Measurements from ENCODE around the gene LTK. TPM values are rescaled to one million over a fixed set of nuclear protein-coding genes. Genes with fewer than 3 reads are reported as not detected.
A peak's percentile ranks its signal among the peaks of the same experiment; 100 is the strongest.

Gene LTK
- total and polyA plus RNA-seq, 8 donors = 1.2 to 25.2 (median 6.5) TPM

- 46 to 97% (median 91%) methylated on average over 1 of the region's 1 CpG for WGBS, 5 donors
- Histone ChIP-seq H3K4me3 (no peak overlapping the region), H3K4me1 (peaks cover 11 to 22% (median 14%) of the 10 kb centered on the region in 4 donors), H3K27ac (no peak overlapping the region), H3K36me3 (no peaks in the 10 kb centered on the region), H3K27me3 (no peaks in the 10 kb centered on the region), H3K9me3 (no peaks in the 10 kb centered on the region)
- no peak for DNase-seq
- TF ChIP-seq POLR2AphosphoS5 (IDR thresholded peaks at IDR 0.05) (no peak), CTCF (IDR thresholded peaks at IDR 0.05) (no peak), EP300 (IDR thresholded peaks at IDR 0.05) (no peak), POLR2A (IDR thresholded peaks at IDR 0.05) (no peak)
- intact Hi-C loops (cut with DNase I; ENCODE audit: low total_unique reads) = no loop called here
Measured at GRCh38 chr15:41553731-41554130, 40.1 kb upstream of the LTK start.

GRCh38 chr15:41550066-41550775, 36.6 kb upstream of the LTK start:
- Histone ChIP-seq H3K36me3 (no peaks in the 10 kb centered on the region), H3K27ac (no peak overlapping the region), H3K4me1 (peaks cover 0 to 8% (median 3%) of the 10 kb centered on the region in 4 donors), H3K4me3 (no peak overlapping the region), H3K9me3 (no peaks in the 10 kb centered on the region), H3K27me3 (no peaks in the 10 kb centered on the region)
- TF ChIP-seq POLR2AphosphoS5 (IDR thresholded peaks at IDR 0.05) (no peak), POLR2A (IDR thresholded peaks at IDR 0.05) (no peak), CTCF (IDR thresholded peaks at IDR 0.05) (no peak), EP300 (IDR thresholded peaks at IDR 0.05) (no peak)
- 46 to 63% (median 56%) methylated on average over 9 of the region's 9 CpGs for WGBS, 5 donors
- DNase-seq = peak in 1 of 2 donors; percentile 75
- intact Hi-C loops (cut with DNase I; ENCODE audit: low total_unique reads) = no loop called here

GRCh38 chr15:41546851-41547786, 33.5 kb upstream of the LTK start:
- Histone ChIP-seq H3K36me3 (no peaks in the 10 kb centered on the region), H3K4me3 (no peak overlapping the region), H3K4me1 (peaks cover 10 to 31% (median 20%) of the 10 kb centered on the region in 4 donors), H3K9me3 (no peaks in the 10 kb centered on the region), H3K27me3 (no peaks in the 10 kb centered on the region), H3K27ac (no peak overlapping the region)
- no peak for DNase-seq
- TF ChIP-seq EP300 (IDR thresholded peaks at IDR 0.05) (no peak), POLR2AphosphoS5 (IDR thresholded peaks at IDR 0.05) (no peak), POLR2A (IDR thresholded peaks at IDR 0.05) (no peak), CTCF (IDR thresholded peaks at IDR 0.05) (no peak)
- intact Hi-C loops (cut with DNase I; ENCODE audit: low total_unique reads) = no loop called here
- WGBS, 5 donors = 76 to 83% (median 82%) methylated on average over 13 of the region's 13 CpGs

- WGBS, 5 donors = 86 to 90% (median 89%) methylated on average over 3 of the region's 3 CpGs
- Histone ChIP-seq H3K4me1 (peaks cover 10 to 23% (median 17%) of the 10 kb centered on the region in 4 donors), H3K27me3 (no peaks in the 10 kb centered on the region), H3K36me3 (no peaks in the 10 kb centered on the region), H3K27ac (no peak overlapping the region), H3K9me3 (no peaks in the 10 kb centered on the region), H3K4me3 (no peak overlapping the region)
- intact Hi-C loops (cut with DNase I; ENCODE audit: low total_unique reads) = no loop called here
- DNase-seq = no peak
- no peak for TF ChIP-seq POLR2A (IDR thresholded peaks at IDR 0.05)
- TF ChIP-seq POLR2AphosphoS5 (IDR thresholded peaks at IDR 0.05) = no peak
- TF ChIP-seq EP300 (IDR thresholded peaks at IDR 0.05) = no peak
- no peak for TF ChIP-seq CTCF (IDR thresholded peaks at IDR 0.05)
Measured at GRCh38 chr15:41545218-41545617, 31.6 kb upstream of the LTK start.

All from stomach (tissue), 9 donors.